Measurements from ENCODE around the gene CD83. TPM values are rescaled to one million over a fixed set of nuclear protein-coding genes. Genes with fewer than 3 reads are reported as not detected.

CD83 gene
- total RNA-seq, 2 donors from 2014 or later, result 1.3 to 2.3 TPM

DNA sequence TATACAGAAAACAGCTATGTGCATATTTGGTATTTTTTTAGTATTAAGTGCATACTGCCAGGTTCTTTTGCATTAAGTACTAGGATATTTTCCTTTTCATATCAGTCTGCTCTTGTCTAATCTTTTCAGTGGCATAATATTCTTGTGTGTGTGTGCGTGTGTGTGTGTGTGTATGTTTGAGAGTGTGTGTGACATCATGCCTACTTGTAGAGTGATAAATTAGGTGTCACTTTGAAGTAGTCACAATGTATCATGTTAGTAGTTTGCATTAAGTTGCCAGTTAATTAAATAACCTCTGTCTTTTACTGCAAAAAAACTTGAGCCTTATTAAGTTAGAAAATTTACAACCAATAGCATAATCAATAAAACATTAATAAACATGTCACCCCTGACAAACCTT is 65.3 kb downstream of the CD83 start:
- 36 to 40% methylated on average over 1 of the region's 1 CpG for WGBS, 2 donors

More for the DNA sequence above, 65.3 kb downstream of the CD83 start:
- no peak for DNase-seq
- TF ChIP-seq POLR2A (IDR thresholded peaks at IDR 0.05), result no peak
- no peak for TF ChIP-seq CTCF (IDR thresholded peaks at IDR 0.05)
- intact Hi-C loops (cut with DNase I), result no loop called here
- no peak for ATAC-seq
- Histone ChIP-seq H3K36me3 (replicated peaks in 1 of 2; ENCODE audit: insufficient read depth in 1 of 2, low read depth in 2 of 2) (no peaks in the 10 kb centered on the region), H3K27ac (no peak overlapping the region), H3K9me3 (no peaks in the 10 kb centered on the region), H3K4me1 (no peaks in the 10 kb centered on the region), H3K27me3 (no peaks in the 10 kb centered on the region), H3K4me3 (no peak overlapping the region)

Small RNA genes within 50 kb of the gene (small RNA-seq; reads per million reads assigned to genes)
- gene RNU7-133P, result not detected

Other genes with a start within 250 kb of the CD83 start
- 1 to 10 TPM in 1 of 2 donors, under 1 TPM in 1; 0.33 to 1.6 TPM for gene RNF182, start 192.8 kb upstream of the CD83 start, total RNA-seq